ENCODE measurements around the gene TBC1D2B.

- TF ChIP-seq CTCF (IDR thresholded peaks at IDR 0.05; ENCODE audit: low read length) = no peak
- TF ChIP-seq EZH2 (optimal IDR thresholded peaks at IDR 0.05; ENCODE audit: low read depth, low read length) = no peak
Observed at GRCh38 chr15:77992356-77993222, 84.9 kb downstream of the TBC1D2B start.
